Measurements from ENCODE around the gene DGKK.

DNA sequence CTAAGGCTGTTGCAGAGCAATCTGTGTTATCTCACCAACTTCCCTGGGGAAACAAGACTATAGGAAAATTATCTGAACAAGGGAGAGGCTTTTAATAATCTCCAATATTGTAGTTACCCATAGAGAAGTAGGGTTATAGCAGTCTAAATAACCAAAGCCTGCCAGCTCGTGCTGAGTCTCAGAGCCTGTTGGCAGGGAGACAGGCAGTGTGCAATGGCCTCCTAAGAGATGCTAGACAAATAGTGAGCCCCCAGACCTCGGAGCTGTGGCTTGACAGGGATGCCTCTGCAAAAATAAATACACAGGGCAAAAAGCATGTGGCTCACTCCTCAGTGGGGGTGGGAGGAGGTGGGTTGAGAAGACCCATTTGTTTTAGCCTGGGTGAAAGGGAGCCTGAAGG, 76.7 kb downstream of the DGKK start:
- TF ChIP-seq, protein P1, sequence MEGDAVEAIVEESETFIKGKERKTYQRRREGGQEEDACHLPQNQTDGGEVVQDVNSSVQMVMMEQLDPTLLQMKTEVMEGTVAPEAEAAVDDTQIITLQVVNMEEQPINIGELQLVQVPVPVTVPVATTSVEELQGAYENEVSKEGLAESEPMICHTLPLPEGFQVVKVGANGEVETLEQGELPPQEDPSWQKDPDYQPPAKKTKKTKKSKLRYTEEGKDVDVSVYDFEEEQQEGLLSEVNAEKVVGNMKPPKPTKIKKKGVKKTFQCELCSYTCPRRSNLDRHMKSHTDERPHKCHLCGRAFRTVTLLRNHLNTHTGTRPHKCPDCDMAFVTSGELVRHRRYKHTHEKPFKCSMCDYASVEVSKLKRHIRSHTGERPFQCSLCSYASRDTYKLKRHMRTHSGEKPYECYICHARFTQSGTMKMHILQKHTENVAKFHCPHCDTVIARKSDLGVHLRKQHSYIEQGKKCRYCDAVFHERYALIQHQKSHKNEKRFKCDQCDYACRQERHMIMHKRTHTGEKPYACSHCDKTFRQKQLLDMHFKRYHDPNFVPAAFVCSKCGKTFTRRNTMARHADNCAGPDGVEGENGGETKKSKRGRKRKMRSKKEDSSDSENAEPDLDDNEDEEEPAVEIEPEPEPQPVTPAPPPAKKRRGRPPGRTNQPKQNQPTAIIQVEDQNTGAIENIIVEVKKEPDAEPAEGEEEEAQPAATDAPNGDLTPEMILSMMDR (IDR thresholded peaks at IDR 0.05) = no peak
- TF ChIP-seq EP300 (IDR thresholded peaks at IDR 0.05) (no peak), POLR2AphosphoS5 (IDR thresholded peaks at IDR 0.05) (no peak), POLR2A (IDR thresholded peaks at IDR 0.05) (no peak)
